NCI-H82 treated with DMSO at 0.1 percent for 48 hours (cell line): Measurements from ENCODE around the gene TBC1D14.

Experiments
- DNase-seq: peaks from one replicate; lab custom pipeline; 2025; ENCODE audit not compliant: unreplicated experiment; lab: John Stamatoyannopoulos, UW

Gene TBC1D14

GRCh38 chr4:6909113-6909969, at the start of gene TBC1D14:
TBC1D14 (plus strand) TSS chr4:6909826; CDS start chr4:6923390, 13,564 bp downstream.
- DNase-seq = peak; percentile 33

- DNase-seq = no peak
Measured at GRCh38 chr4:6868386-6868785, 41.2 kb upstream of the TBC1D14 start.

GRCh38 chr4:6869944-6870343, 39.7 kb upstream of the TBC1D14 start:
- no peak for DNase-seq

- DNase-seq = no peak
Measured at GRCh38 chr4:6873291-6873690, 36.3 kb upstream of the TBC1D14 start.

- no peak for DNase-seq
Measured at GRCh38 chr4:6873792-6874461, 35.7 kb upstream of the TBC1D14 start.

GRCh38 chr4:6874981-6875380, 34.6 kb upstream of the TBC1D14 start:
- DNase-seq = no peak

GRCh38 chr4:6875431-6875831, 34.2 kb upstream of the TBC1D14 start:
- no peak for DNase-seq

- DNase-seq = no peak
Measured at GRCh38 chr4:6876440-6876839, 33.2 kb upstream of the TBC1D14 start.

- DNase-seq = no peak
Measured at GRCh38 chr4:6877067-6877466, 32.6 kb upstream of the TBC1D14 start.

GRCh38 chr4:6878451-6879059, 31.1 kb upstream of the TBC1D14 start:
- DNase-seq = no peak

GRCh38 chr4:6880691-6881090, 28.9 kb upstream of the TBC1D14 start:
- DNase-seq = no peak

GRCh38 chr4:6881908-6882307, 27.7 kb upstream of the TBC1D14 start:
- no peak for DNase-seq

GRCh38 chr4:6884341-6884870, 25.2 kb upstream of the TBC1D14 start:
- no peak for DNase-seq

GRCh38 chr4:6885953-6886557, 23.6 kb upstream of the TBC1D14 start:
- DNase-seq = peak; percentile 39

- no peak for DNase-seq
Measured at GRCh38 chr4:6886886-6887285, 22.7 kb upstream of the TBC1D14 start.

GRCh38 chr4:6887591-6888371, 21.8 kb upstream of the TBC1D14 start:
- no peak for DNase-seq

- no peak for DNase-seq
Measured at GRCh38 chr4:6888506-6889071, 21.0 kb upstream of the TBC1D14 start.

GRCh38 chr4:6889101-6889735, 20.4 kb upstream of the TBC1D14 start:
- no peak for DNase-seq

GRCh38 chr4:6889736-6890324, 19.8 kb upstream of the TBC1D14 start:
- no peak for DNase-seq
